ENCODE results near the gene TRIM38.

Gene TRIM38

GRCh38 chr6:26025894-26026832 is 63.6 kb downstream of the TRIM38 start:
- peaks cover 18% of the 10 kb centered on the region for H3K4me1 ChIP-seq (ENCODE audit: control insufficient read depth, insufficient read depth, low read length)
- H3K9me3 ChIP-seq (ENCODE audit: control insufficient read depth, insufficient read depth, low read depth, low read length), result no peaks in the 10 kb centered on the region
- POLR2A ChIA-PET, result interaction anchor here (0.7 to 3.4 kb wide), 24 partner anchors 7 to 1812 kb away, joined by 3 to 57 read pairs (median 5); a partner anchor contains a TSS
- H3K36me3 ChIP-seq (ENCODE audit: control insufficient read depth in 2 of 2, insufficient read depth in 1 of 2, low read length in 2 of 2), result no peaks in the 10 kb centered on the region
- peak overlapping the region; percentile 48 for H3K4me3 ChIP-seq (ENCODE audit: low read depth, low read length)
- H3K27ac ChIP-seq (ENCODE audit: extremely low read depth, low read depth, low read length), result peak overlapping the region; percentile 47
- CTCF ChIA-PET, result interaction anchor here (0.6 to 17.8 kb wide), 23 partner anchors 10 to 251 kb away, joined by 3 to 198 read pairs (median 4); partner anchors contain the start of gene TRIM38
- no peak for TF ChIP-seq ZBTB6 (tag by site-specific recombination; IDR thresholded peaks at IDR 0.05)
- TF ChIP-seq ZNF501 (tag by site-specific recombination; IDR thresholded peaks at IDR 0.05), result 0 out of 2 replicates have a peak, but pooled peaks have one; percentile 14
- peak; percentile 47; the same call in 1 of the 2 replicates for TF ChIP-seq ZBTB7A (tag by site-specific recombination; IDR thresholded peaks at IDR 0.05; ENCODE audit: low read depth)
- no peak for TF ChIP-seq ZNF707 (tag by site-specific recombination; IDR thresholded peaks at IDR 0.05)
- no peak for TF ChIP-seq ZNF621 (tag by site-specific recombination; IDR thresholded peaks at IDR 0.05)
- TF ChIP-seq, protein P1, sequence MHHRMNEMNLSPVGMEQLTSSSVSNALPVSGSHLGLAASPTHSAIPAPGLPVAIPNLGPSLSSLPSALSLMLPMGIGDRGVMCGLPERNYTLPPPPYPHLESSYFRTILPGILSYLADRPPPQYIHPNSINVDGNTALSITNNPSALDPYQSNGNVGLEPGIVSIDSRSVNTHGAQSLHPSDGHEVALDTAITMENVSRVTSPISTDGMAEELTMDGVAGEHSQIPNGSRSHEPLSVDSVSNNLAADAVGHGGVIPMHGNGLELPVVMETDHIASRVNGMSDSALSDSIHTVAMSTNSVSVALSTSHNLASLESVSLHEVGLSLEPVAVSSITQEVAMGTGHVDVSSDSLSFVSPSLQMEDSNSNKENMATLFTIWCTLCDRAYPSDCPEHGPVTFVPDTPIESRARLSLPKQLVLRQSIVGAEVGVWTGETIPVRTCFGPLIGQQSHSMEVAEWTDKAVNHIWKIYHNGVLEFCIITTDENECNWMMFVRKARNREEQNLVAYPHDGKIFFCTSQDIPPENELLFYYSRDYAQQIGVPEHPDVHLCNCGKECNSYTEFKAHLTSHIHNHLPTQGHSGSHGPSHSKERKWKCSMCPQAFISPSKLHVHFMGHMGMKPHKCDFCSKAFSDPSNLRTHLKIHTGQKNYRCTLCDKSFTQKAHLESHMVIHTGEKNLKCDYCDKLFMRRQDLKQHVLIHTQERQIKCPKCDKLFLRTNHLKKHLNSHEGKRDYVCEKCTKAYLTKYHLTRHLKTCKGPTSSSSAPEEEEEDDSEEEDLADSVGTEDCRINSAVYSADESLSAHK (tag by site-specific recombination; IDR thresholded peaks at IDR 0.05), result peak; percentile 36; the same call in 1 of the 2 replicates
- TF ChIP-seq ZNF76 (tag by site-specific recombination; IDR thresholded peaks at IDR 0.05; ENCODE audit: borderline replicate concordance, low read depth), result peak; percentile 50; the same call in 1 of the 2 replicates
- peak; percentile 45; the same call in 1 of the 2 replicates for TF ChIP-seq ZBTB17 (tag by site-specific recombination; IDR thresholded peaks at IDR 0.05)
- TF ChIP-seq, protein P2, sequence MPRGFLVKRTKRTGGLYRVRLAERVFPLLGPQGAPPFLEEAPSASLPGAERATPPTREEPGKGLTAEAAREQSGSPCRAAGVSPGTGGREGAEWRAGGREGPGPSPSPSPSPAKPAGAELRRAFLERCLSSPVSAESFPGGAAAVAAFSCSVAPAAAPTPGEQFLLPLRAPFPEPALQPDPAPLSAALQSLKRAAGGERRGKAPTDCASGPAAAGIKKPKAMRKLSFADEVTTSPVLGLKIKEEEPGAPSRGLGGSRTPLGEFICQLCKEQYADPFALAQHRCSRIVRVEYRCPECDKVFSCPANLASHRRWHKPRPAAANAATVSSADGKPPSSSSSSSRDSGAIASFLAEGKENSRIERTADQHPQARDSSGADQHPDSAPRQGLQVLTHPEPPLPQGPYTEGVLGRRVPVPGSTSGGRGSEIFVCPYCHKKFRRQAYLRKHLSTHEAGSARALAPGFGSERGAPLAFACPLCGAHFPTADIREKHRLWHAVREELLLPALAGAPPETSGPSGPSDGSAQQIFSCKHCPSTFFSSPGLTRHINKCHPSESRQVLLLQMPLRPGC (tag by site-specific recombination; IDR thresholded peaks at IDR 0.05), result peak; percentile 65; the same call in 1 of the 2 replicates
- TF ChIP-seq ZSCAN16 (tag by site-specific recombination; IDR thresholded peaks at IDR 0.05), result no peak
- TF ChIP-seq ZEB2 (tag by site-specific recombination; IDR thresholded peaks at IDR 0.05), result peak; percentile 72
- no peak for TF ChIP-seq ZNF114 (tag by site-specific recombination; IDR thresholded peaks at IDR 0.05)
- TF ChIP-seq, protein P3, sequence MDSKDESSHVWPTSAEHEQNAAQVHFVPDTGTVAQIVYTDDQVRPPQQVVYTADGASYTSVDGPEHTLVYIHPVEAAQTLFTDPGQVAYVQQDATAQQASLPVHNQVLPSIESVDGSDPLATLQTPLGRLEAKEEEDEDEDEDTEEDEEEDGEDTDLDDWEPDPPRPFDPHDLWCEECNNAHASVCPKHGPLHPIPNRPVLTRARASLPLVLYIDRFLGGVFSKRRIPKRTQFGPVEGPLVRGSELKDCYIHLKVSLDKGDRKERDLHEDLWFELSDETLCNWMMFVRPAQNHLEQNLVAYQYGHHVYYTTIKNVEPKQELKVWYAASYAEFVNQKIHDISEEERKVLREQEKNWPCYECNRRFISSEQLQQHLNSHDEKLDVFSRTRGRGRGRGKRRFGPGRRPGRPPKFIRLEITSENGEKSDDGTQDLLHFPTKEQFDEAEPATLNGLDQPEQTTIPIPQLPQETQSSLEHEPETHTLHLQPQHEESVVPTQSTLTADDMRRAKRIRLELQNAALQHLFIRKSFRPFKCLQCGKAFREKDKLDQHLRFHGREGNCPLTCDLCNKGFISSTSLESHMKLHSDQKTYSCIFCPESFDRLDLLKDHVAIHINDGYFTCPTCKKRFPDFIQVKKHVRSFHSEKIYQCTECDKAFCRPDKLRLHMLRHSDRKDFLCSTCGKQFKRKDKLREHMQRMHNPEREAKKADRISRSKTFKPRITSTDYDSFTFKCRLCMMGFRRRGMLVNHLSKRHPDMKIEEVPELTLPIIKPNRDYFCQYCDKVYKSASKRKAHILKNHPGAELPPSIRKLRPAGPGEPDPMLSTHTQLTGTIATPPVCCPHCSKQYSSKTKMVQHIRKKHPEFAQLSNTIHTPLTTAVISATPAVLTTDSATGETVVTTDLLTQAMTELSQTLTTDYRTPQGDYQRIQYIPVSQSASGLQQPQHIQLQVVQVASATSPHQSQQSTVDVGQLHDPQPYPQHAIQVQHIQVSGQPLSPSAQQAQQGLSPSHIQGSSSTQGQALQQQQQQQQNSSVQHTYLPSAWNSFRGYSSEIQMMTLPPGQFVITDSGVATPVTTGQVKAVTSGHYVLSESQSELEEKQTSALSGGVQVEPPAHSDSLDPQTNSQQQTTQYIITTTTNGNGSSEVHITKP (tag by site-specific recombination; IDR thresholded peaks at IDR 0.05), result peak; percentile 64
- TF ChIP-seq RBAK (tag by site-specific recombination; IDR thresholded peaks at IDR 0.05), result no peak
- TF ChIP-seq SP3 (tag by site-specific recombination; IDR thresholded peaks at IDR 0.05), result no peak
- peak; percentile 95 for TF ChIP-seq ZNF2 (tag by site-specific recombination; IDR thresholded peaks at IDR 0.05)
- no peak for TF ChIP-seq BCL11A (tag by site-specific recombination; IDR thresholded peaks at IDR 0.05; ENCODE audit: low read depth)
- no peak for TF ChIP-seq ZBTB11 (tag by site-specific recombination; conservative IDR thresholded peaks at IDR 0.05; ENCODE audit: low read depth)
- peak; percentile 35; the same call in 1 of the 2 replicates for TF ChIP-seq PRDM6 (tag by site-specific recombination; IDR thresholded peaks at IDR 0.05)
- TF ChIP-seq SP2 (tag by site-specific recombination; IDR thresholded peaks at IDR 0.05), result peak; percentile 38
